GM23338 (cell line): ENCODE data around the gene CEACAM18. TPM values are rescaled to one million over a fixed set of nuclear protein-coding genes. Genes with fewer than 3 reads are reported as not detected.

Experiments used
- ATAC-seq: fragments of 200-7000 bp; cut with Tn5 transposase; 3 replicates; pipeline ENCODE4 v1.9.1; 2020
- DNase-seq: peaks from one replicate; pipeline ENCODE4 v3.0.0-alpha.2; 2015; ENCODE audit warnings: low spot score
- H2AFZ ChIP-seq: fragments of 200-600 bp; sonication (generic); 2 replicates; pipeline ENCODE4 v1.8.0; 2016; ENCODE audit warnings: antibody characterized with exemption, mild to moderate bottlenecking, moderate library complexity
- H3F3A ChIP-seq: fragments of 200-600 bp; sonication (generic); replicated peaks from 2 replicates; pipeline ENCODE4 v1.8.0; 2017; ENCODE audit warnings: antibody characterized with exemption, mixed run types, low read depth
- H3K27ac ChIP-seq: fragments of 200-600 bp; sonication (generic); 2 replicates; pipeline ENCODE4 v1.6.1; 2016; ENCODE audit warnings: low read depth
- H3K27me3 ChIP-seq: fragments of 200-600 bp; sonication (generic); 2 replicates; pipeline ENCODE4 v1.8.0; 2016; ENCODE audit warnings: mild to moderate bottlenecking, mixed run types, moderate library complexity; ENCODE audit not compliant: insufficient read depth
- H3K36me3 ChIP-seq: fragments of 200-600 bp; sonication (generic); 2 replicates; pipeline ENCODE4 v1.8.0; 2016; ENCODE audit warnings: mild to moderate bottlenecking; ENCODE audit not compliant: insufficient read depth
- H3K4me1 ChIP-seq: fragments of 200-600 bp; sonication (generic); 2 replicates; pipeline ENCODE4 v1.8.0; 2016; ENCODE audit warnings: mild to moderate bottlenecking, moderate library complexity; ENCODE audit not compliant: insufficient read depth
- H3K4me2 ChIP-seq: fragments of 200-600 bp; sonication (generic); 2 replicates; pipeline ENCODE4 v1.7.1; 2017; ENCODE audit warnings: mixed run types
- H3K4me3 ChIP-seq: fragments of 200-600 bp; sonication (generic); 2 replicates; pipeline ENCODE4 v1.6.1; 2016; ENCODE audit warnings: mixed run types
- H3K79me2 ChIP-seq: fragments of 200-600 bp; sonication (generic); replicated peaks from 2 replicates; pipeline ENCODE4 v1.8.0; 2017; ENCODE audit warnings: mild to moderate bottlenecking; ENCODE audit not compliant: insufficient read depth
- H3K9me2 ChIP-seq: fragments of 200-600 bp; sonication (generic); 2 replicates; pipeline ENCODE4 v1.8.0; 2017; ENCODE audit not compliant: insufficient read depth
- H4K20me1 ChIP-seq: fragments of 200-600 bp; sonication (generic); replicated peaks from 2 replicates; pipeline ENCODE4 v1.8.0; 2017; ENCODE audit warnings: mild to moderate bottlenecking; ENCODE audit not compliant: insufficient read depth
- H3K27ac Mint-ChIP-seq: 2 replicates; pipeline ENCODE4 v1.8.0; 2020; ENCODE audit warnings: inconsistent platforms, mild to moderate bottlenecking, moderate library complexity, mixed read lengths
- H3K27me3 Mint-ChIP-seq: 3 replicates; pipeline ENCODE4 v1.8.0; 2022; ENCODE audit warnings: low read depth, mild to moderate bottlenecking, moderate library complexity, mixed read lengths, inconsistent platforms; ENCODE audit not compliant: insufficient read depth, poor library complexity
- H3K36me3 Mint-ChIP-seq: 3 replicates; pipeline ENCODE4 v1.8.0; 2021; ENCODE audit warnings: low read depth, mild to moderate bottlenecking, inconsistent platforms, moderate library complexity, mixed read lengths
- H3K4me1 Mint-ChIP-seq: 3 replicates; pipeline ENCODE4 v1.8.0; 2020; ENCODE audit warnings: mild to moderate bottlenecking, inconsistent platforms, mixed read lengths
- H3K4me3 Mint-ChIP-seq: 3 replicates; pipeline ENCODE4 v1.8.0; 2021; ENCODE audit warnings: moderate library complexity, mild to moderate bottlenecking, inconsistent platforms, mixed read lengths
- H3K9me3 Mint-ChIP-seq: 3 replicates; pipeline ENCODE4 v1.8.0; 2020; ENCODE audit warnings: moderate library complexity, mild to moderate bottlenecking, inconsistent platforms, mixed read lengths
- EZH2 ChIP-seq: fragments of 200-600 bp; sonication (generic); IDR thresholded peaks from one replicate; pipeline ENCODE4 v1.8.0; 2017; ENCODE audit warnings: antibody characterized with exemption, mild to moderate bottlenecking, low read depth; ENCODE audit not compliant: unreplicated experiment
- JUNB ChIP-seq: IDR thresholded peaks from one replicate; pipeline ENCODE4 v1.6.1; 2016; ENCODE audit warnings: antibody characterized with exemption; ENCODE audit not compliant: unreplicated experiment
- NANOG ChIP-seq: IDR thresholded peaks from 2 replicates; pipeline ENCODE4 v1.6.1; 2016; ENCODE audit warnings: antibody characterized with exemption, borderline replicate concordance
- ZNF114 ChIP-seq: fragments of 250-450 bp; sonication (Bioruptor Pico); IDR thresholded peaks from 2 replicates; pipeline ENCODE4 v1.5.0; 2020; ENCODE audit warnings: mild to moderate bottlenecking, moderate library complexity
- polyA plus RNA-seq: library from polyadenylated mRNA; unstranded; fragments of >200 nt; fragmentation: Nextera tagmentation; extraction: Ambion mirVana; gene quantifications from 2 replicates; pipeline ENCODE4 v1.2.1, GENCODE V29; 2016
- total RNA-seq: library from RNA; depleted of rRNA; stranded (reverse); fragments of >200 nt; shearing (Covaris generic); gene quantifications from 2 replicates; pipeline ENCODE4 v1.2.3, GENCODE V29; 2014
- TF ChIP-seq, protein P1 (sequence below): fragments of 250-450 bp; sonication (Bioruptor Pico); IDR thresholded peaks from 2 replicates; pipeline ENCODE4 v1.5.0; 2020; ENCODE audit warnings: mild to moderate bottlenecking, moderate library complexity
- TF ChIP-seq, protein P2 (sequence below), 2 experiments: fragments of 200-600 bp in 1 of 2; sonication (generic) in 1 of 2; conservative IDR thresholded peaks; 2 replicates each; pipeline versions ENCODE4 v1.5.1 to v1.6.1; 2016 to 2017; ENCODE audit warnings: antibody characterized with exemption in 2 of 2, low read depth in 2 of 2, mild to moderate bottlenecking in 2 of 2, moderate library complexity in 1 of 2

The CEACAM18 gene
- total and polyA plus RNA-seq, 2 experiments from 2014 or later = not detected

DNA sequence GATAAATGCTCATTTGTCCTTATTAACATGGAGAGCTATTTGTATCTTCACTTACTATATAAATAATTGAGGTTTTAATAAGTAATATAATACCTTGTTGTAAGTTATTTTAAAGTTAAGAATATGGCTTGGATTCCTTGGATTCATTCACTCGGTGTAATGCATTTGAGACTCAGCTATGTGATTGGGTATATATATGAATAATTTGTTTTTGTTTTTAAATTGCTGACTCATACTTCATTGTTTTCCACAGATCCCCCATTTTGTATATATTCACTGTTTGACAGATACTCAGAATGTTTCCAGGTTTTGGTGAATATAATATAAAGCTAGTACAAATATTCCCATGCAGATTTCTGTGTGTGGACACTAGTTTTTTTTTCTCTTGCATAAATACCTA, 6.8 kb upstream of the CEACAM18 start:
- H3K27me3 Mint-ChIP-seq = peaks cover 15% of the 10 kb centered on the region
- H3K27ac ChIP-seq = no peak overlapping the region
- no peak overlapping the region for H3K27ac Mint-ChIP-seq
- H3K9me2 ChIP-seq = 0 out of 2 replicates have a peak, but pooled peaks cover 3% of the 10 kb centered on the region
- peaks cover 5% of the 10 kb centered on the region; the same call in 1 of the 2 replicates for H3K27me3 ChIP-seq
- no peak overlapping the region for H3K4me2 ChIP-seq
- H3K79me2 ChIP-seq = no peaks in the 10 kb centered on the region
- no peaks in the 10 kb centered on the region for H3K4me1 ChIP-seq
- no peak overlapping the region for H3K4me3 ChIP-seq
- peaks cover 42% of the 10 kb centered on the region for H3K9me3 Mint-ChIP-seq
- H3K4me3 Mint-ChIP-seq = no peak overlapping the region
- H3K36me3 Mint-ChIP-seq = no peaks in the 10 kb centered on the region
- H3K36me3 ChIP-seq = no peaks in the 10 kb centered on the region
- DNase-seq (no peak), ATAC-seq (no peak)
- no peaks in the 10 kb centered on the region for H3F3A ChIP-seq
- no peak overlapping the region for H2AFZ ChIP-seq
- TF ChIP-seq JUNB (no peak), ZNF114 (no peak), EZH2 (no peak), NANOG (no peak)
- TF ChIP-seq, protein P1, sequence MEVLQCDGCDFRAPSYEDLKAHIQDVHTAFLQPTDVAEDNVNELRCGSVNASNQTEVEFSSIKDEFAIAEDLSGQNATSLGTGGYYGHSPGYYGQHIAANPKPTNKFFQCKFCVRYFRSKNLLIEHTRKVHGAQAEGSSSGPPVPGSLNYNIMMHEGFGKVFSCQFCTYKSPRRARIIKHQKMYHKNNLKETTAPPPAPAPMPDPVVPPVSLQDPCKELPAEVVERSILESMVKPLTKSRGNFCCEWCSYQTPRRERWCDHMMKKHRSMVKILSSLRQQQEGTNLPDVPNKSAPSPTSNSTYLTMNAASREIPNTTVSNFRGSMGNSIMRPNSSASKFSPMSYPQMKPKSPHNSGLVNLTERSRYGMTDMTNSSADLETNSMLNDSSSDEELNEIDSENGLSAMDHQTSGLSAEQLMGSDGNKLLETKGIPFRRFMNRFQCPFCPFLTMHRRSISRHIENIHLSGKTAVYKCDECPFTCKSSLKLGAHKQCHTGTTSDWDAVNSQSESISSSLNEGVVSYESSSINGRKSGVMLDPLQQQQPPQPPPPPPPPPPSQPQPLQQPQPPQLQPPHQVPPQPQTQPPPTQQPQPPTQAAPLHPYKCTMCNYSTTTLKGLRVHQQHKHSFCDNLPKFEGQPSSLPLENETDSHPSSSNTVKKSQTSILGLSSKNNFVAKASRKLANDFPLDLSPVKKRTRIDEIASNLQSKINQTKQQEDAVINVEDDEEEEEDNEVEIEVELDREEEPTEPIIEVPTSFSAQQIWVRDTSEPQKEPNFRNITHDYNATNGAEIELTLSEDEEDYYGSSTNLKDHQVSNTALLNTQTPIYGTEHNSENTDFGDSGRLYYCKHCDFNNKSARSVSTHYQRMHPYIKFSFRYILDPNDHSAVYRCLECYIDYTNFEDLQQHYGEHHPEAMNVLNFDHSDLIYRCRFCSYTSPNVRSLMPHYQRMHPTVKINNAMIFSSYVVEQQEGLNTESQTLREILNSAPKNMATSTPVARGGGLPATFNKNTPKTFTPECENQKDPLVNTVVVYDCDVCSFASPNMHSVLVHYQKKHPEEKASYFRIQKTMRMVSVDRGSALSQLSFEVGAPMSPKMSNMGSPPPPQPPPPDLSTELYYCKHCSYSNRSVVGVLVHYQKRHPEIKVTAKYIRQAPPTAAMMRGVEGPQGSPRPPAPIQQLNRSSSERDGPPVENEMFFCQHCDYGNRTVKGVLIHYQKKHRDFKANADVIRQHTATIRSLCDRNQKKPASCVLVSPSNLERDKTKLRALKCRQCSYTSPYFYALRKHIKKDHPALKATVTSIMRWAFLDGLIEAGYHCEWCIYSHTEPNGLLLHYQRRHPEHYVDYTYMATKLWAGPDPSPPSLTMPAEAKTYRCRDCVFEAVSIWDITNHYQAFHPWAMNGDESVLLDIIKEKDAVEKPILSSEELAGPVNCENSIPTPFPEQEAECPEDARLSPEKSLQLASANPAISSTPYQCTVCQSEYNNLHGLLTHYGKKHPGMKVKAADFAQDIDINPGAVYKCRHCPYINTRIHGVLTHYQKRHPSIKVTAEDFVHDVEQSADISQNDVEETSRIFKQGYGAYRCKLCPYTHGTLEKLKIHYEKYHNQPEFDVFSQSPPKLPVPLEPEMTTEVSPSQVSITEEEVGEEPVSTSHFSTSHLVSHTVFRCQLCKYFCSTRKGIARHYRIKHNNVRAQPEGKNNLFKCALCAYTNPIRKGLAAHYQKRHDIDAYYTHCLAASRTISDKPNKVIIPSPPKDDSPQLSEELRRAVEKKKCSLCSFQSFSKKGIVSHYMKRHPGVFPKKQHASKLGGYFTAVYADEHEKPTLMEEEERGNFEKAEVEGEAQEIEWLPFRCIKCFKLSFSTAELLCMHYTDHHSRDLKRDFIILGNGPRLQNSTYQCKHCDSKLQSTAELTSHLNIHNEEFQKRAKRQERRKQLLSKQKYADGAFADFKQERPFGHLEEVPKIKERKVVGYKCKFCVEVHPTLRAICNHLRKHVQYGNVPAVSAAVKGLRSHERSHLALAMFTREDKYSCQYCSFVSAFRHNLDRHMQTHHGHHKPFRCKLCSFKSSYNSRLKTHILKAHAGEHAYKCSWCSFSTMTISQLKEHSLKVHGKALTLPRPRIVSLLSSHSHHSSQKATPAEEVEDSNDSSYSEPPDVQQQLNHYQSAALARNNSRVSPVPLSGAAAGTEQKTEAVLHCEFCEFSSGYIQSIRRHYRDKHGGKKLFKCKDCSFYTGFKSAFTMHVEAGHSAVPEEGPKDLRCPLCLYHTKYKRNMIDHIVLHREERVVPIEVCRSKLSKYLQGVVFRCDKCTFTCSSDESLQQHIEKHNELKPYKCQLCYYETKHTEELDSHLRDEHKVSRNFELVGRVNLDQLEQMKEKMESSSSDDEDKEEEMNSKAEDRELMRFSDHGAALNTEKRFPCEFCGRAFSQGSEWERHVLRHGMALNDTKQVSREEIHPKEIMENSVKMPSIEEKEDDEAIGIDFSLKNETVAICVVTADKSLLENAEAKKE (CRISPR knock-in tag) = no peak
- TF ChIP-seq, protein P2, sequence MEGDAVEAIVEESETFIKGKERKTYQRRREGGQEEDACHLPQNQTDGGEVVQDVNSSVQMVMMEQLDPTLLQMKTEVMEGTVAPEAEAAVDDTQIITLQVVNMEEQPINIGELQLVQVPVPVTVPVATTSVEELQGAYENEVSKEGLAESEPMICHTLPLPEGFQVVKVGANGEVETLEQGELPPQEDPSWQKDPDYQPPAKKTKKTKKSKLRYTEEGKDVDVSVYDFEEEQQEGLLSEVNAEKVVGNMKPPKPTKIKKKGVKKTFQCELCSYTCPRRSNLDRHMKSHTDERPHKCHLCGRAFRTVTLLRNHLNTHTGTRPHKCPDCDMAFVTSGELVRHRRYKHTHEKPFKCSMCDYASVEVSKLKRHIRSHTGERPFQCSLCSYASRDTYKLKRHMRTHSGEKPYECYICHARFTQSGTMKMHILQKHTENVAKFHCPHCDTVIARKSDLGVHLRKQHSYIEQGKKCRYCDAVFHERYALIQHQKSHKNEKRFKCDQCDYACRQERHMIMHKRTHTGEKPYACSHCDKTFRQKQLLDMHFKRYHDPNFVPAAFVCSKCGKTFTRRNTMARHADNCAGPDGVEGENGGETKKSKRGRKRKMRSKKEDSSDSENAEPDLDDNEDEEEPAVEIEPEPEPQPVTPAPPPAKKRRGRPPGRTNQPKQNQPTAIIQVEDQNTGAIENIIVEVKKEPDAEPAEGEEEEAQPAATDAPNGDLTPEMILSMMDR (conservative IDR thresholded peaks at IDR 0.05; ENCODE audit: low read depth in 2 of 2) = no peak
- no peaks in the 10 kb centered on the region for H4K20me1 ChIP-seq
- H3K4me1 Mint-ChIP-seq = no peaks in the 10 kb centered on the region
